ENCODE data around the gene STN1.
"Not testable (repeated sequence)": the region's sequence is repeated elsewhere in the genome, so short reads cannot be mapped to it uniquely, and the experiment has no call there.

STN1 gene

GRCh38 chr10:103858360-103858759 is 59.6 kb downstream of the STN1 start:
- DNase-seq = no peak

- no peak for DNase-seq
These were observed 61.2 kb downstream of the STN1 start for GRCh38 chr10:103856797-103857170.

GRCh38 chr10:103855852-103856796 is 61.9 kb downstream of the STN1 start:
- DNase-seq = no peak

- DNase-seq = peak; percentile 12
These were observed 62.6 kb downstream of the STN1 start, which contains the start of gene SH3PXD2A for GRCh38 chr10:103855424-103855823. Gene SH3PXD2A, minus strand, starts transcription at chr10:103855576. Its CDS starts 310 bp downstream, at chr10:103855266.

GRCh38 chr10:103854686-103855391 is 63.1 kb downstream of the STN1 start:
- no peak for DNase-seq

- DNase-seq = no peak
These were observed 63.7 kb downstream of the STN1 start for GRCh38 chr10:103854265-103854685.

- no peak for DNase-seq
These were observed 64.3 kb downstream of the STN1 start for GRCh38 chr10:103853428-103854264.

GRCh38 chr10:103852856-103853255 is 65.1 kb downstream of the STN1 start:
- DNase-seq = no peak

- DNase-seq = no peak
These were observed 65.7 kb downstream of the STN1 start for GRCh38 chr10:103852189-103852711.

GRCh38 chr10:103851261-103851660 is 66.7 kb downstream of the STN1 start:
- no peak for DNase-seq

GRCh38 chr10:103850572-103850895 is 67.5 kb downstream of the STN1 start:
- no peak for DNase-seq

GRCh38 chr10:103849880-103850571 is 68.0 kb downstream of the STN1 start:
- no peak for DNase-seq

GRCh38 chr10:103849212-103849877 is 68.6 kb downstream of the STN1 start:
- no peak for DNase-seq

- no peak for DNase-seq
These were observed 70.0 kb downstream of the STN1 start for GRCh38 chr10:103847909-103848468.

GRCh38 chr10:103847346-103847745 is 70.6 kb downstream of the STN1 start:
- no peak for DNase-seq

- DNase-seq = peak; percentile 46
These were observed 72.0 kb downstream of the STN1 start for GRCh38 chr10:103845972-103846371.

GRCh38 chr10:103845346-103845745 is 72.6 kb downstream of the STN1 start:
- not testable (repeated sequence) for DNase-seq

- no peak for DNase-seq
These were observed 74.0 kb downstream of the STN1 start for GRCh38 chr10:103843854-103844570.

- no peak for DNase-seq
These were observed 74.9 kb downstream of the STN1 start for GRCh38 chr10:103843045-103843444.

GRCh38 chr10:103842605-103843004 is 75.4 kb downstream of the STN1 start:
- DNase-seq = no peak

- DNase-seq = no peak
These were observed 76.5 kb downstream of the STN1 start for GRCh38 chr10:103841519-103841918.

All from CD4-positive, alpha-beta T cell treated with Interleukin-12 subunit alpha and Interleukin-12 subunit beta, for 1 hour (primary cell).